WI38 (cell line): ENCODE results near the gene GM2A.

Experiments used
- H3K4me3 ChIP-seq: 2 replicates; pipeline ENCODE4 v1.5.1; 2011; ENCODE audit warnings: low read depth, mild to moderate bottlenecking, control low read depth, low read length
- TF ChIP-seq, protein P1 (sequence below): IDR thresholded peaks from 2 replicates; pipeline ENCODE4 v1.5.1; 2012; ENCODE audit warnings: low read depth, mild to moderate bottlenecking, control low read depth, low read length

The GM2A gene

DNA sequence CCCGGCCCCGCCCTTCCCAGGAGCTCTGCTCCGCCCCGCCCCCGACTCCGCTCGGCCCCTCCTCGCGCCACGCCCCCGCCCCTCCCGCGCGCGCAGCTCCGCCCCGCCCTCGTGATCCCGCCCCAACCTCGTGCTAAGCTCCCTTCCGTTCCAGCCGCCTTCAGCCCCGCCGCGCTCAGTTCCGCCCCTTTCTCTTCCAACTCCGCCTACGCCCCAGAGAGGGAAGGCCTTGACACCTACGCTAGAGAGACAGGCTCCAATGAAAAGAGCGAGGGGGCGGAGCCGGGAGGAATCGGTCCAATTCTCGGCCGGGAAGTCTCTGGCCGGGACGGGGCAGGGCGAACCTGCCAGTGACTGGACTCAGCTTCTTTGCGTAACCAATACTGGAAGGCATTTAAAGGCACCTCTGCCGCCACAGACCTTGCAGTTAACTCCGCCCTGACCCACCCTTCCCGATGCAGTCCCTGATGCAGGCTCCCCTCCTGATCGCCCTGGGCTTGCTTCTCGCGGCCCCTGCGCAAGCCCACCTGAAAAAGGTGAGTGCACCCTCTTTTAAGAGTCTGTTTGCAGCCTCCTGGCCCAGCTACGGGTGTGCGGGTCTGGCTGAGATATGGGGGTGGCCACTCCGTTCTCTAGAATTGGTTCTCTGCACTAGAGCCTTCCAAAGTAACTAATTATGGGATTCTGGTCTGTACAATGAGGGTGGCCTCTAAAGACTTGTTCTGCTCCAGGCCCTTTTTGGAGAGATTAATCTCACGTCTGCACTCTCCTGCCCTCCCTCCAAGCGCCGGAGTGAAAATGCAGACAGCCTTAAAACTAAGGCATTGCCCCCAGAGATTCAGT lies at the start of gene GM2A:
TSS of gene GM2A (plus strand) at position 424 of the 843 bp plus-strand sequence. CDS start at position 456, 32 bp downstream.
- TF ChIP-seq, protein P1, sequence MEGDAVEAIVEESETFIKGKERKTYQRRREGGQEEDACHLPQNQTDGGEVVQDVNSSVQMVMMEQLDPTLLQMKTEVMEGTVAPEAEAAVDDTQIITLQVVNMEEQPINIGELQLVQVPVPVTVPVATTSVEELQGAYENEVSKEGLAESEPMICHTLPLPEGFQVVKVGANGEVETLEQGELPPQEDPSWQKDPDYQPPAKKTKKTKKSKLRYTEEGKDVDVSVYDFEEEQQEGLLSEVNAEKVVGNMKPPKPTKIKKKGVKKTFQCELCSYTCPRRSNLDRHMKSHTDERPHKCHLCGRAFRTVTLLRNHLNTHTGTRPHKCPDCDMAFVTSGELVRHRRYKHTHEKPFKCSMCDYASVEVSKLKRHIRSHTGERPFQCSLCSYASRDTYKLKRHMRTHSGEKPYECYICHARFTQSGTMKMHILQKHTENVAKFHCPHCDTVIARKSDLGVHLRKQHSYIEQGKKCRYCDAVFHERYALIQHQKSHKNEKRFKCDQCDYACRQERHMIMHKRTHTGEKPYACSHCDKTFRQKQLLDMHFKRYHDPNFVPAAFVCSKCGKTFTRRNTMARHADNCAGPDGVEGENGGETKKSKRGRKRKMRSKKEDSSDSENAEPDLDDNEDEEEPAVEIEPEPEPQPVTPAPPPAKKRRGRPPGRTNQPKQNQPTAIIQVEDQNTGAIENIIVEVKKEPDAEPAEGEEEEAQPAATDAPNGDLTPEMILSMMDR = no peak
- H3K4me3 ChIP-seq = peak within 1 kb of the TSS; percentile 72

DNA sequence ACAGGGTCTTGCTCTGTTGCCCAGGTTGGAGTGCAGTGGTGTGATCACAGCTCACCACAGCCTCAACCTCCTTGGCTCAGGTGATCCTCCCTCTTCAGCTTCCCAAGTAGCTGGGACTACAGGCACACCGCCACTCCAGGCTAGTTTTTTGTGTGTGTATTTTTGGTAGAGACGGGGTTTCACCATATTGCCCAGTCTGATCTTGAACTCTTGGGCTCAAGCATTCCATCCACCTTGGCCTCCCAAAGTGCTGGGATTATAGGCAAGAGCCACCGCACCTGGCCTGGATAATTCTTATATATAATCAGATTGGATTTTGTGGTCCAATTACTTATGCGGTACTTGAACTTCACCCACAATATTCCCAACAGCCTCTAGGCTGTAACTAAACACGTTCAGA lies 48.9 kb upstream of the GM2A start:
- H3K4me3 ChIP-seq = no peak overlapping the region
- TF ChIP-seq, protein P1 = no peak

DNA sequence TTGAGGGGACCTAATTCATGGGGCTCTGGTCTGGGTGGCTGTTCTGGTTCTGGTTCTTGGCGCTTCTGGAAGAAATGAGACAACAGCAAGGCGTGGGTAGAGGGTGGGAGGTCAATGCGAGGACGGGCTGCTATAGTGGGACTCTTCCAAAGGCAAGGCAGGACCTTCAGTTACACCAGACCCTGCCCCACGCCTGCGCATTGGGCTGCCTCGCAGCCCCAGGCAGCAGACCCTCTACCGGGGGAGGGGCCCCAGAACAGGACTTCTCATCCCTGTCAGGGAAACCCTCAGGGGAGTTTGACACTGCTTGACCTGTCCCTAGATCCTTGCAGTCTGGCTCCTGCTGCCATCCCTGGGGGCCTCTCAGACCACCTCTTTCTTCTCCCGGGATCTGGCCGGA lies 47.6 kb upstream of the GM2A start:
- TF ChIP-seq, protein P1 = no peak
- no peak overlapping the region for H3K4me3 ChIP-seq

DNA sequence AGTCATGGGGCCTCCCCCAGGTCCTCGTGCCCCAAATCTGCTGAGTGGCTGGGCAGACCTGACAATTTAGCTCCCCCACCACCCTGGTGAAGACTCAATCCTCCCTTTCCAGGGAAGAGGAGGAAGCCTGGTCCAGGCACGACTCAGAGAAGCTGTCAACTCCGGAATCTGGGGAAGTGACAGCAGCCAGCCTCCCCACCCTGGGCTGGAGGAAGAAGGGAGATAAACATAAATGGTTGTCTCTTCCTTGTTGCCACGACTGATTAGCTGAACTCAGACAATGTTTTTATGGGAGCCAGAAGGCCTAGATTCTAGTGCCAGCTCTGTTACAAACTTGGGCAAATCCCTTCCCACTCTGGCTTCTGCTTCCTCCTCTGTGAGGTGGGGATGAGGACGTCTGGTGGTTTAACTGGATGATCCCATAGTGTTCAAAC lies 44.5 kb upstream of the GM2A start:
- TF ChIP-seq, protein P1 = no peak
- H3K4me3 ChIP-seq = no peak overlapping the region

DNA sequence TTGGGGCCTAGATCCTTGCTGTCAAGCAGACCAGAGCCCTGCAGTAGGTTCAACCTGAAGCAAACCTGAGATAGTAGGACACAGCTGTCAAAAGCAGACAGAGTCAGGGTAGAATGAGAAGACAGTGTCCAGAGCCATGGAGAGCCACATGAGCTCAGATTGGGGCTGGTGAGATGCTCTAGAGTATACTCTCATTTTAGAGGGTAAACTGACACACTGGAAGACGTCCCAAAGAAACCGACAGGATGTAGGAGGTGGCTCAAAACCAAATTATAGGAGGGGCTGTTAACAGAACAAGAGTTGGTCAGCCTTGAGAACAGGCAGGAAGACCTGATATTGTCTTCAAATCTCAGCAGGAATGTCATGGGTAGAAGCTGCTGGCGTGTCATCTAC lies 40.6 kb upstream of the GM2A start:
- no peak overlapping the region for H3K4me3 ChIP-seq
- TF ChIP-seq, protein P1 = no peak

DNA sequence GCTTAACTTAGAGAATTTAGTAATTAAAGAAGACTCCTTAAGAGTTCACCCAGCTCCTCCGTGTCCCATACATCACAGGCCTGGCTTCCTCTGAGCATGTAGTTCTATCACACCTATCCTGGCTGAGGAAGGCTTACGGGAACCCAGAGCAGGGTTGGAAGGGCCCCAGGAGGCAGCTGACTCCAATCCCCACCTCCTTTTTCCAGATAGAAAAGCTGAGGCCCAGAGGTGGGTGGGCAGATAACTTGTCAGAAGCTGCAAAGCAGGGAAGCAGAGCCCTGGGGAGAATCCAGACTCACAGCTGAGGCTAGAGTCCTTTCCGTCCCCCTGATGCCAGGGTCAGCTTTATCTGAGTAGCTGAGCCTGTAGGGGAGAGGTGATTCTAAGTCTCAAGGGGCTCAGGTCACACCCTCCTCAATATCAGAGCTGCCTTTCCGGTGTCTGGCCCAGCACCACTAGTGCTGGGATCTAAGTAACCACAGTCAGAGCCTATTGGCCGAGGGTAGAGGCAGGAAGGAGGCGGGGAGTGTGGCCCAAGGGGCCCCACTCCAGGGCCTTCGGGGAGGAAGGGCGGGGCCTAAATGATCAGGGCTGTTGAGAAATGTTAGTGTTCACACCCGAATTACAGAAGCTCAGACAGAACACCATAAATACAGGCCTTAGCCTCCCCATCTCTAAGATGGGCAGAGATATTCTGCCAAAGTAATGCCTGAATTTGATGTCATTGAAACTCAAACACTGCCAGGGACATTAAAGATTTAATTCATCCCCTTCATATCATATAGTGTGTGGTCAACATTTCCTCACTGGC lies 39.0 kb upstream of the GM2A start:
- H3K4me3 ChIP-seq = no peak overlapping the region
- TF ChIP-seq, protein P1 = no peak
